Activated CD4-positive, alpha-beta T cell treated with anti-CD3 and anti-CD28 coated beads, Interleukin-2, amount 50 U/mL, for 16 hours (primary cell): ENCODE measurements around the gene RC3H1.

Experiments
- DNase-seq: peaks from one replicate; pipeline ENCODE4 v3.0.0-alpha.2; 2020

RC3H1 gene

GRCh38 chr1:173884701-173885100 lies 137.5 kb downstream of the RC3H1 start:
- DNase-seq, result no peak
